HG03460 (cell line): ENCODE measurements around the gene FBXO48.
"Not testable (repeated sequence)": the region's sequence is repeated elsewhere in the genome, so short reads cannot be mapped to it uniquely, and the experiment has no call there.

Experiments used
- ATAC-seq: cut with Tn5 transposase; IDR thresholded peaks from one replicate; pipeline ENCODE4 v1.9.1; 2021; ENCODE audit not compliant: unreplicated experiment

The FBXO48 gene, protein sequence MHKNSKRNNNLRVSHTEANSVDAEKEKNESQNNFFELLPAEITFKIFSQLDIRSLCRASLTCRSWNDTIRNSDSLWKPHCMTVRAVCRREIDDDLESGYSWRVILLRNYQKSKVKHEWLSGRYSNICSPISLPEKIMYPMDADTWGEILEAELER

DNA sequence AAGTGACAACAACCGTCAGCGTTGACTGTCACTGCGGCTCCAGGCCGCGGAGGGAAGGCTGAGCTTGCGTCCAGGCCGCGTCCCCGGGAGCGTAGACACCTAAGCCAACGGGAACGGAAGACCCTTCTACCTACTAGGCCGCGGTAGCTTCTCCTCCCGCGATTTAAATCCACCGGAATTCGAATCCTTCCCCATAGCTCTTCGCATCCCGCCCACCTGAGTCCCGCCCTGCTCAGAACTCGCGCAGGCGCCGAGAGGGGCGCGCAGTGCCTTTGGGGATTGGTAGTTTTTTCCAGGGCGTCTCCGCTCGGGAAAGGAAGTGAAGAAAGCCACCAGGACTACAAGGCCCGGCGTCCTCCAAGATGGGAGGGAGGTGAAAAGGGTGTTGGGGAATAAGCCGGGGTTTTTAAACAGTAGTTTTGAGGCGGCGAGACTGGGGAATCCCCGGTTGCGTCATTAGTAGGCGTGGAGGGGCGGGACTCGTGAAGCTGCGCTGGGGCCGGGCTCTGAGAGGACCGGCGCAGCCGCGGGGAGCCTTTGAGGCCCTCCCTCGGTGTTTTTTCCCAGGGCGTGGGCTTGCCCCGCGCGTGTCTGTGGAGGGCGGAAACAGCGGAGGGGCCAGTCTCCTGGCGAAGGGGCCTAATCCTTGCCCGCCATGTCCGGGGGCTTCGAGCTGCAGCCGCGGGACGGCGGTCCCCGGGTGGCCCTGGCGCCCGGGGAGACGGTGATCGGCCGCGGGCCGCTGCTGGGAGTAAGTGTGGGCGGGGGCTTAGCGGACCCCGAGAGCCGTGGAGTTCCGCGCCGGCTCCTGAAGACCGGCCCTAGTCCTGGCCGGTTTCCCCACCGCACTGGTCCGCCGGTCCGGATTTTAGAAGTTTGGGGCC lies at the start of gene FBXO48, which contains the start of gene APLF:
Gene FBXO48 (minus strand): TSS at position 218 of the 884 bp plus-strand sequence. CDS start 2,149 bp downstream, outside the sequence.
Gene APLF (plus strand): TSS at position 509 of the 884 bp plus-strand sequence. CDS start 147 bp downstream, at position 656.
- peak; percentile 95 for ATAC-seq

DNA sequence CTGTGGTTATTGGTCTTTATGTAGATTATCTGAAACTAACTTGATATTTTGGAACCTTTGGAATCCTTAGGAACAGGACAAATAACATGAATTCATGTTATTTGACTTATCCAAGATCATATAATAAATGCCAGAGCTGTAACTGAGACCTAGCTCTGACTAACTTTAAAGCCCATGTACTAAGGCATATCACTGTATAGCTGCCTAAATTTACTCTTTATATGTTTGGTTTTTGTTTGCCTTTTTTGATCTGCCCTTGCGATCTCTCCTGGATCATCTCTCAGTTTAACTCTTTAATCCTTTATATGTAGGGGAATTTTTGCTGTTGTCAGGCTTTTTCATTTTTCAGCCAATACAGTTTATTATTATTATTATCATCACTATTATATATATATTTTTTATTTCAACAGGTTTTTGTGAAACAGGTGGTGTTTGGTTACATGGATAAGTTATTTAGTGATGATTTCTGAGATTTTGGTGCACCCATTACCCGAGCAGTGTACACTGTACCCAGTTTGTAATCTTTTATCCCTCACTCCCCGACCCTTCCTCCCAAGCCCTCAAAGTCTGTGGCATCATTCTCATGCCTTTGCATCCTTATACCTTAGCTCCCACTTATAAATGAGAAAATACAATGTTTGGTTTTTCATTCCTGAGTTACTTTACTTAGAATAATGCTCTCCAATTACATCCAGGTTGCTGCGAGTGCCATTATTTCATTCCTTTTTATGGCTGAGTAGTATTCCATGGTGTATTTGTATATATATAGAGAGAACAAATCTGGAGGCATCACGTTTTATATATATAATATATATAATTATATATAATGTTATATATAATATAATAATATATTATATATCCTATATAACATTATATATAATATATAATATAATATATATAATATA lies 49.2 kb upstream of the FBXO48 start:
- ATAC-seq, result no peak

GRCh38 chr2:68514316-68514929 lies 47.3 kb upstream of the FBXO48 start:
- ATAC-seq, result no peak

DNA sequence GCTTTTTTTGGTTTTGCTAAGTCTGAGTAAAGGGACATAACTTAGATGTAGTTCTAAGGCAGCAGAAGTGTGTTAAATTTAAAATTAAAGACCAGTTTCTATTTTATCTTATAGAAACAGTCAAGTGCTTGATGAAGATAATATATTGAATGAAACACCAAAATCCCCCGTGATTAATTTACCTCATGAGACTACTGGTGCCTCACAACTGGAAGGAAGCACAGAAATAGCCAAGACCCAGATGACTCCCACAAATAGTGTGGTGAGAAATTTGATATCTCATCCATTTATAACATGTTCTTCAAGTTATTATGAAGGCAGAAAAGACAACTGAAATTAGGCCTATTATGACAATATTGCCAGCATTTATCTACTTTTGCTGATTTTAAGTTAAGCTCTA lies 45.9 kb upstream of the FBXO48 start:
- ATAC-seq, result no peak

GRCh38 chr2:68512326-68512725 lies 45.2 kb upstream of the FBXO48 start:
- ATAC-seq, result no peak

DNA sequence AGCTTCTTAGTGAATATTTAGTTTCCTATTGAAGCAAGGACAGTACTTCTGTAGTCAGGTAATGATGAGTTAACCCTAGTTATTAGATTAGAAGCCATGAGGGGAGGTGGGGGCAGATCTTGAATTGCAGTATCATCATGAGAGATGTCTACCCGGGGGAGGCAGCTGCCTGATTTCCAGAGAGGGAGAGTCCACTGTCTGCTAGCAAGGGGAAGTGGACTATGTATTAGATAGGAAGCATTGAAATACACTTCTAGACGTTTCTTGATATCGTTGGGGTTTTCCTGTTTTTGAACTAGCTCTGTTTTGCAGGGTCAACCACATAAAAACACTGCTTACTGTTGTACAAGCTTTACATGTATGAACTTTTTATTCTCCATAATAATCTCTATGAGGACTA lies 39.1 kb upstream of the FBXO48 start:
- ATAC-seq, result no peak

DNA sequence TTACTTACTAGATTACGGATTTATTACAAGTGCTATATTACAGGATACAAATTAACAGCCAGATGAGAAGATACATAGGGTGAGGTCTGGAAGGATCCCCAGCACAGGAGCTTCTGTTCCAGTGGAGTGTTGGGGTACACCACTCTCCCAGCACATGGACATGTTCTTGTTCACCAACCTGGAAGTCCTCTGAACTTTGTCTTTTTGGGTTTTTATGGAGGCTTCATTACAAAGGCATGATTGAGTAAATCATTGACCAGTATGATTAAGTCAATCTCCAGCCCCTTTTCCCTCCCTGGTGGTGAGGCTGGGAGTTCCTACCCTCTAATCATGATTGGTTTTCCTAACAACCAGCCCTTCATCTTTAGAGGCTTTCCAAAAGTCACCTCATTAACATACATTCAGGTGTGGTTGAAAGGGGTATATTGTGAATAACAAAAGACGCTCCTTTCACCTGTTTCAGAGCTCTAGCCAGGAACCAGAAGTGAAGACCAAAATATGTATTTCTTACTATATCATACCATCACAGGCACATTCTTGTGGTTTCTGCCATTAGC lies 38.6 kb upstream of the FBXO48 start:
- no peak for ATAC-seq

GRCh38 chr2:68501768-68502167 lies 34.7 kb upstream of the FBXO48 start:
- no peak for ATAC-seq

DNA sequence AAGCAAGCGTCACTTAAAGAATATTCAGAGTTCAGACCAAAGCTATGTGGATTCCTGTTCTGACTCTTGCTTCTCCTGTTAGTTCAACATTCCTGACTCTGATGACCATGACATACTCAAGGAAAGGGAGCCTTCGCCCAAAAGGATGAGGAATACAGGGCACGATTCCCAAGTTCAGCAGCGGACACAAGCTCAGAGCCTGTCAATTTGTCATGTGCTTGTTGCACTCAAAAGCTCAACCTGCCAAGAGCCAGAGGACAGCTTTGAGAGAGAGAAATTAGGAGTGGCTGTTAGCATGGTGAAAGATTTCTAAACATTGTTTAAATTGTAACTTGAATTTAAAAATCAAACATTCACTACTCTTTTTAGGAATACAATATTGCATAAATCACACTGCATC lies 33.6 kb upstream of the FBXO48 start:
- no peak for ATAC-seq

GRCh38 chr2:68499133-68499532 lies 32.0 kb upstream of the FBXO48 start:
- no peak for ATAC-seq

DNA sequence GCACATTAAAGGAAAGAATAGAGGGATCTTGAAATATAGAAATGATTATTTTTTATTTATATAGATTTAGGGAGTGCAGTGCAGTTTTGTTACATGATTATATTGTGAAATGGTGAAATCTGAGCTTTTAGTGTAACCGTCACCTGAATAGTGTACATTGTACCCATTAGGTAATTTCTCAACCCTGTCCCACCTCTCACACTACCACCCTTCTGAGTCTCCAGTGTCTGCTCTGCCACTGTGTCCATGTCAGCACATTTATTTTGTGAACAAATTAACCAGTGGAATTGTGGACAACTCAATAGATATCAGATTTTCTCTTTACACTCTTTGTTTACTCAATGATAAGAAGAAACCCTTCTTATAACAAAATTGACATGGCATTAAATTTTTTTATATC lies 24.5 kb upstream of the FBXO48 start:
- ATAC-seq, result no peak

DNA sequence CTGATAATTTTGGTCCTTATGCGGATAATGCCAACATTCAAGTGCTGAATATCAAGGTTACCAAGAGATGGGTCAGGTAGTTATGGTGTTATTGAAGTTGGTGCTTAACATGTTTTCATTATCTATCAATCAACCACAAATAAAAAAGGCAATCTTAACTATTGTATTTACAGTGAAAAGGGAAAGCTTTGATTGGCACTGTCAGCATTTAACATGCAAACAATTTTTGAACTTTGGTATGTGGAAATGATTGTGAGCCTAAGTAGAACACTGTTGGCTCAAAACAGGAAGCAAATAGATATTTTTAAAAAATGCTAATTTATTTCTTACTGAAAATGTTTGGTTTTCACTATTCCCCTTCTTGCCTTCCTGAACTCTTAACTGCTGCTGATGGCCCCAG lies 22.2 kb upstream of the FBXO48 start:
- no peak for ATAC-seq

GRCh38 chr2:68488605-68489004 lies 21.5 kb upstream of the FBXO48 start:
- not testable (repeated sequence) for ATAC-seq

GRCh38 chr2:68487773-68488355 lies 20.8 kb upstream of the FBXO48 start:
- ATAC-seq, result no peak

GRCh38 chr2:68483011-68483410 lies 15.9 kb upstream of the FBXO48 start:
- ATAC-seq, result no peak

- no peak for ATAC-seq
Observed at GRCh38 chr2:68482296-68482820, 15.3 kb upstream of the FBXO48 start.

- ATAC-seq, result no peak
Observed at GRCh38 chr2:68478688-68479087, 11.6 kb upstream of the FBXO48 start.

DNA sequence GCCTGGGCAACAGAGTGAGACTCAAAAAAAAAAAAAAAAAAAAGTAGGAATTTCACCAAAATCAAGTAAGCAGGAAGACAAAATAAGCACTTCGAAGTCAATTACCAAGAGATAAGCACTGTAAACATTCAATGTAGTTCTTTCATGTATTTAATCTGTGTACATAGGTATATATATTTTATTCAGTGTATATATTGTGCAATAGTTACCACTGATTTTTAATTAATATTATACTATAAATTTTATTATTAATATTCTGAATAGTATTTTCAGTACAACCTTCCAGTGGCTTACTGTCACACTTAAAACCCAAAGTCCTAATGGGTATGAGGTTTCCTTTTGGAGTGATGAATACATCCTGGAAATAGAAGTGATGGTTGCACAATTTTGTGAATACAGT lies 9.4 kb upstream of the FBXO48 start:
- no peak for ATAC-seq

DNA sequence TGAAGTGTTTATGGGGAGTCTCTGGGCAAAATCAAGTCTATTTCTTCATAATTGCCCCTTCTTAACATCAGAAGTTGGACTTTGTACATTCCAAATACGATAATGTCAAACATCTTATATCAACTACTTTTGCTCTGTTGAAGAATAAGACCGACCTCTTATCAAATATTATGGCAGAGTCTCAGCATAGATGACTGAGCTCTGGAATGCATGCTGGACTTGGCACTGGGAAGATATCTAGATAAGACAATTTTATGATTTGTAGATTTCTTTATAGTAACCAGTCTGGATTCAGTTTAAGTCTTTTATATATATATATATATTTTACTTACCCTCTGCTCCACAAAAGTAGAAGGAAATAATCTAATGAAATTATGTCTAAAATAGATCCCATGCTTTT lies 8.5 kb upstream of the FBXO48 start:
- ATAC-seq, result no peak

DNA sequence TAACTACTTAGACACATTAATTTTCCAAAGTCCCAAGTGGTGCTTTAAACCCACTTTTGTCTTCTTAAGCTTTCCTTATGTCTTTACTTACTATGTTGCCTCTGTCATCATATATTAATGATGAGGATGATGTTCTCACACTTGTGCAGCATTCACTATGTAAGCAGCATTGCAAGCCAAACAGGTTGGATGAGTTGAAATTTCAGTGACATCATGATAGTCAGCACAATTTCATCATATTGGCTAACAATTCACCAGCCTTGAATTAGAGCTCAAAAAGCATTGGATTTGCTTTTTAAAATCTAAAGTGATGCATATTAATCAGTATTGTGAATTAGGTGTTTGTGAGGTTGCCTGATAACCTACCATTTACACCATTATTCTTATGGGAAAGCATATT lies 8.0 kb upstream of the FBXO48 start:
- ATAC-seq, result no peak
